ENCODE measurements around the gene VIT.

DNA sequence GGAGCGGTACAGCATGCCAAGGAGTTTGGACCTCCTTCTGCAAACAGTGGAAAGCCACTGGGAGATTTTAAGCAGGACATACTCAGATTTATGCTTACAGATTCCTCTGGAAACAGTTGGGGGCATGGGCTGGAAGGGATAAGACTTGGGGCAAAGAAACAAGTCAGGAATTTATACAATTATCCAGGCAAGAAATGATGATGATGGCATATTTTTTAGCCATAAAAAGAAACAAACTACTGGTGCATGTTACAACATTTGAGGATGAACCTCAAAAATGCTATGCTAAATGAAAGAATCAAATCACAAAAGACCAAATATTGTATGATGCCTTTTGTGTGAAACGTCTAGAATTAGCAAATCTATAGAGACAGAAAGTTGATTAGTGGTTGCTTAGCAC, 13.5 kb upstream of the VIT start:
- TF ChIP-seq EP300 (IDR thresholded peaks at IDR 0.05; ENCODE audit: borderline replicate concordance) (no peak), CEBPB (IDR thresholded peaks at IDR 0.05) (no peak), RAD21 (IDR thresholded peaks at IDR 0.05; ENCODE audit: low read depth) (no peak), YY1 (IDR thresholded peaks at IDR 0.05; ENCODE audit: low read depth) (no peak), FOXM1 (IDR thresholded peaks at IDR 0.05; ENCODE audit: borderline replicate concordance, low read depth) (no peak), CREB1 (IDR thresholded peaks at IDR 0.05; ENCODE audit: low read depth) (no peak), TAF1 (IDR thresholded peaks at IDR 0.05; ENCODE audit: low read depth) (no peak)
- TF ChIP-seq, protein P1, sequence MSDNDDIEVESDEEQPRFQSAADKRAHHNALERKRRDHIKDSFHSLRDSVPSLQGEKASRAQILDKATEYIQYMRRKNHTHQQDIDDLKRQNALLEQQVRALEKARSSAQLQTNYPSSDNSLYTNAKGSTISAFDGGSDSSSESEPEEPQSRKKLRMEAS (IDR thresholded peaks at IDR 0.05): no peak

Measured in Ishikawa (cell line).